Activated T-helper 1 cell treated with Interleukin-2 at 50 U/mL for 16 hours (primary cell): ENCODE data around the gene PPFIA4.
"Not testable (repeated sequence)": the region's sequence is repeated elsewhere in the genome, so short reads cannot be mapped to it uniquely, and the experiment has no call there.

Source experiments
- DNase-seq: peaks from one replicate; pipeline ENCODE4 v3.0.0-alpha.2; 2020; ENCODE audit warnings: low read depth

The PPFIA4 gene

DNA sequence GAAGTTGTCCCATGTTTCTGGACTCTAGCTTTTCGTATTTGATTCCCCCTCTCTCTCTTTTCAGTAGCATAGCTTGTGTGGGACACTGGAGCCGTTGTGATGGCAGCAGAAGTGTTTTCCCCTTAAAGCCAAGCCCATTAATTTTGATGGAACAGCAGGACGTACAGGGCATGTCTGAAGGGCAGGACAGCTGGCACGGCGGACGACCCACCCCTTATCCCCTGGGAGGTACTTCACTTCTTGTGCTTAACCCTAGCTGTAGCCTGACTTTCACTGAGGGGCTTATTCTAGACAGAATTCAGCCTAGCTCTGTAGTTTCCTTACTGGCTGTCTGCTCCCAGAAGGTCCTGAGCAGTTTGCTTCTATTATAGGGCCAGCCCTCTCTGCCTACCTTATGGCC, 8.6 kb upstream of the PPFIA4 start:
- DNase-seq = no peak

DNA sequence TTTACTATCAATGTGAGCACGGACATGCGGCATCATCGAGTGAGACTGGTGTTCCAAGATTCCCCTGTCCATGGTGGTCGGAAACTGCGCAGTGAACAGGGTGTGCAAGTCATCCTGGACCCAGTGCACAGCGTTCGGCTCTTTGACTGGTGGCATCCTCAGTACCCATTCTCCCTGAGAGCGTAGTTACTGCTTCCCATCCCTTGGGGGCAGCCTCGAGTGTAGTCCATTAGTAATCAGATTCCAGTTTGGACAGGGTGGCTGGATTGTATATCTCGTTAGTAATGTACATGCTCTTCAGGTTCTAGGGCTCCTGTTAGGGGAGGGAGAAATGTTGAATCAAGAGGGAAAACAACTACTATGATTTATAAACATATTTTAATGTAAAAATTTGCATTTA, 3.4 kb upstream of the PPFIA4 start:
- DNase-seq = not testable (repeated sequence)

DNA sequence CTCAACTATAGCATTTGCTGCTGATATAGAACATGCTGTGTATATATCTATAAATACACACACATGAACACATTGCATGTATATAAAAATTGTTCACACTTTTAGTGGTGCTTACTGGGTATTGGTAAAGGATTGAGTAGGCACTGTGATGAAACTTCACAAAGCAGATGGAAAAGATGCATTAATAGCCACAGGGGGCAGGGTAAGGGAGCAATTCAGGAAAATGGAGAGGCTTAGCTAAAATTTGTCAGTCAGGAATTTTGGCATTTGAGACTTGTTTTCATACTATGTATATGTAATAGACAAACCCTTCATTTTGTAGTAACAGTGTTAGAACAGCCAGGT, 633 bp upstream of the PPFIA4 start:
- no peak for DNase-seq

DNA sequence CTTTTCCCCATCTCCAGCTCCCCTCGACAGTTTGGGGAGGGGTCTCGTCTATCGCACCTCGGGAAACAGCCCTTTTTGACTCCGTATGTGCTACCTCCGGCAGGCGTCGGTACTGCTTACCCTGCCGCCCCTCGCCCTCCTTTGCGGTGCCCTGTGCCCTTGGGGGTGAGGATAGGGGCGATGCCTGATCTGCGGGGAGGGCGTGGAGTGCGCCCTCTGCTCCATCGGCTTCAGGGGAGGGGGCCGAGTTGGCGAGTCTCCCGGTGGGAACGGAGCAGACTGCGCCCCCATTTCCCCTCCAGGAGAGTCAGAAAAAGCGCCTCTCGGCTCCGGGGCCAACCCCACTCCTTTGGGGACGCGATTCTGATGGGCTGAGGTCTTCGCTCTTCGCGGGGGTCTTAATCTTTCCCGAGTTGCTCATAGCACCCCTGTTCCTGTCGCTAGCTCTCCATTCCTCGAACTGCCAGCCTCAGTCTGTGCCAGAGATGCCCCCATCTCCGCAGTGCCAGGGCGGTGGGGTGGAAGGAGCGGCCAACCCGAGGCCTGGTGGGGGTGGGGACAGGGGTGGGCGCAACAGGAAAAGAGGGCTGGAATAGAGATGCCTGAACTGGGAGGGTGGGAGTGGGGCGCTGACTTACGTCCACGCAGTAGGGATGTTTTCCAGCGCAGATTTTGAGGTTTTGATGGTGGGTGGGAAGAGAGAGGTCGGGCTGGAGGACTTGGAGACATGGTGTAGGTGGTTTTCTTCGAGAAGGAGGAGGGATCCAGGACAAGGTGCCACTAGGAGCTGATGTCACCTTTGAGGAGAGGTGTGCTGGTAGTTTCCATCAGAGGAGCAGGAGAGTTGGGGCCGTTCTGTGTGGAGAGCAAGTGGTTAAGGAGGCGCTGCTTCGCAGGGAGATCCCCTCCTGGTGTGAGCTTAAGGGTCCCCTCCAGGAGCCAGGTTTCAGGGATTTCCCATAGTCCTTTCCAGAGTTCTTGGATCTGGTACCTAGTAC, 674 bp downstream of the PPFIA4 start:
- DNase-seq = no peak

DNA sequence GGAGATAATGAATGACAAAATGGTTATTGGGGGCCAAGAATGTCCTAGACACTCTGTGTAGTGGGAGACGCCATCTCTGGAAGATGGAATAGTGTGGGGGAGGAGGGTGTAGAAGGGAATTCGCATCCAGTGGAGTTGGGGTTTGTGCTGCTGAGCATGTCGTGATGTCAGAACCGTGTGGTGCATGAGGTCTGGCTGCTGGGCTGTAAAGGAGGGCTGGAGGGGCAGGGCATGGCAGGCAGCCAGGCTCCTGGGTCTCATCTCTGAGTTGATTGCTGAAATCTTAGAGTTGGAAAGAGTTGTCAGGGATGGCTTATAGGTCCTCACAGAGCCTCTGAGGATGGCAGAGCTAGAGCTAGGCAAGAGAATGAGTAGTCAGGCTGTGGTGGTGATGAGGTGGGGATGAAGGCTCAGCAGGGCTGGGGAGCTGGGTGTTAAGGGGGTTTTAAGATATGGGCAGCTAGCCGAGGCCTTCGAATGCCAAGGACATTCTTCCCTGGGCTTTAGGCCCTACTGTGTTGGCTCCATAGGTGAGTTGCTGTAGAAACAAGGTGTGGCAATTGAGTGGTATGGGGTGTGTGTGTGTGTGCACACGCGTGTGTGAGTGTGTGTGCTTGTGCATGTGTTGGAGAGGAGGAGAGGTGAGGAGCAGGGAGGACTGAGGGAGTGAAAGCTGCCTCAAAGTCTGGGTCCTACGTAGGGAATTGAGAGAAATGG, 1.9 kb downstream of the PPFIA4 start:
- DNase-seq = no peak

DNA sequence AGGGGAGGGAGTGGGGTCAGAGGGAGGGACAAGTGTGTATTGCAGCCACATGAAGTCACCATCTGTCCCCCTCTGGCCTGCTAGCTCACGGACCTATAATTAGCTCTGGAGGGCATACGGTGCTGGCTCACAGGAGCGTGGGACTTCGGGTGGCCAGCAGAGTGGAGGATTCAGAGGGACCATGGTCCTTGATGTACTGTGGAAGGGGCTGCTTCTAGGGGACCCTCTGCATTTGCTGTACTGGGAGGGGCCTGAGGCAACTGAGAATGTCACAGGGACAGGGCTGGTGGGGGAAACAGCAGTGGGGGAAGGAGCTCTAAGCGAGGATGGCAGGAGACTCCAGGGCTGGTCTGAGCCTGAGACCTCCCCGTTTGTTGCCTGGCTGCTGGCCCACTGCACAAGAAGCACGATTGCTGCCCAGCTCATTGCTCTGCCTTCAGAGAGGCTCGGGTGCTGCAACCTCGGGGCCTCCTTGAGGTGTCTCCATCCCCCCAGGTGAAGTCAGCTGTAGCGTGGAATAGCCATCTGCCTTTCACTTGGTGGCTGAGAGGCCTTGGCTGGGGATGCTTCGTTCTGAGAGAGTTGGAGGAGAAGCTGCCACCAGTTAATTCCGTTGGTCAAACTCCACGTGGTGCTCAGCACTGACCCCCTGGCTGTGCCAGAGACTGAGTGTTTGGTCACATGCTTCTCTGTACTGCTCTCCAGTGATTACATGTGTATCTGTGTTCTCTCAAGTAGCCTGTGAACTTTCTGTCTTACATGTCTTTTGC, 2.7 kb downstream of the PPFIA4 start:
- no peak for DNase-seq

DNA sequence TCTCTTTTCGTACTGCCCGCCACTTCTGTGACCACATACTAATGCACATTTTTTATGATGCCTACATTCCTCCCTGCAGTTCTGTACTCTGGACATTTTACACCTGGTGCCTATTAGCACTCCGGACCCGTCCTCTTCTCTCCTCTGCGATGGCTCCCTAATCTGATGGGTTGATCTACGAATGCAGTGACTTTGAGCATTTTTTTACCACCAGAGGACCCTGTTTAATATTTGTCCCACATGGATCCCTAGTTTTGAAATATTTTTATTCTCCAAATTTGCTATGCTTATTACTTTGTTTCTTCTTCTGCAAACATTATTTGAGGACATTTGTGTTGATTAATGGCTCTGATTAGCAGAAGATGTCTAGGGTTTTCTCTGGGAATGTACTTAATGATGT, 5.2 kb downstream of the PPFIA4 start:
- DNase-seq = no peak

DNA sequence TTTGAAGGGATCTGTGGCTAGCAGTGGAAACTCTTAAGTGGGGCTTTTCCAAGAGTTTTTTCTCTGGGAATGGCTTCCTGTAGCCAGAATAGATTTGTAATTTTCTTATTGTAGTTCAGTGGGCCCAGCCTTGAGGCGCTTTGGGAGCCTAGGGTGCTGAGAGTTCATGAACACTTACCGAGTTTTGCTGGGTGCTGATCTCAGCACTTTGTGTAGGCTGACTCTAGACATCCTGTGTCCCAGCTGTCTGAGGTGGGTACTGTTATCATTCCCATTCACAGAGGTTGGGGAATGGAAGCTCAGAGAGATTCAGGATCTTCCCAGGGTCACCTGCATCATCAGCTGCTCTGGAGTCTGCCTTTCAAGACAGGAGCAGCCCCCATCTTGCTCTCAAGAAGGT, 7.0 kb downstream of the PPFIA4 start:
- DNase-seq = no peak

DNA sequence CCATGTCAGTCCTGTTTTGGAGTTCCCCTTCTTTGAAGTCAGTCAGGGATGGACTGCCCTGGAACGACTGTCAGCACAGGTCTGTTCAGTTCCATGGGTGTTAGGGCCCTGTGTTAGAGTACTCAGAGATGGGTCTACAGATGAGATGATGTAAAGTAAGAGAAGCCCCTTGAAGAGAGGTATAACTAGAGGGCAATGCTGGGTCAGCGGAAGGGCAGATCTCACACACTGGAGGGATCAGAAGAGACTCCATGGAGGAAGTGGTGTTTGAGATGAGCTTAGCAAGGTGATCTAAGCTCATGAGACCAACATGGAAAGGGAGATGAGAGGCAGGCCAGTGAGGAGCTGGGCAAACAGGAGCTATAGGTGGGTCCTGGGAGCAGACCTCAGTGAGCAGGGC, 7.6 kb downstream of the PPFIA4 start:
- DNase-seq = no peak

DNA sequence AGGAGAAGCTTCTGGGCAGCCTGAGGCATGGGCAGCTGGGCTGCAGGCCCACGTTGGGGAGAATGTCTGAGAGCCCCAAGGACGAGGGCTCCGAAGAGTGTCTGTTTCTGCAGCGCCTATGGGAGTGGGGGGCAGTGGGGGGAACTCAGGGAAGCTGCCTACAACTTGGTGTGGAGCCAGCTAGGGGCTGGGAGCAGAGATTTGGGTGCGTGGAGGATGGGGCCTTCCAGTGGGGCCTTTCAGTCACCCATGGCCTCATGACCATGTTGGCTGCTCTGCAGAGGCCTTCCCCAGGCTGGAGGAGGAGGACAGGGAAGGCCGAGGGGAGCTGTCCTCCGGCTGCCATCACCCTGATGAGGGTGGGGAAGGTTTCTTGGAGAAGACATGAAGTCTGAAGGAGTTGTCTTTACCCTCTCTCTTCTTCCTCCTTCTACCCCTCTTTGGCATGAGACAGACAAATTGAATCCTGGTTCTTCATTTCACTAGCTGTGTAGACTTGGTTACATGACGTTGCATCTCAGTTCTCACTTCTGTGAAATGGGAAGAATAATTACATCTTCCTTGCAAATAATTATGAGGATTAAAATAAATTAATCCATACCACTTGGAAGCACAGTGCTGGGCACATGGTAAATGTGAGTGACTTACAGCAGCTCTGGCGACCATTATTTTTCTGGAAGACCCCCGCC, 8.3 kb downstream of the PPFIA4 start:
- no peak for DNase-seq

DNA sequence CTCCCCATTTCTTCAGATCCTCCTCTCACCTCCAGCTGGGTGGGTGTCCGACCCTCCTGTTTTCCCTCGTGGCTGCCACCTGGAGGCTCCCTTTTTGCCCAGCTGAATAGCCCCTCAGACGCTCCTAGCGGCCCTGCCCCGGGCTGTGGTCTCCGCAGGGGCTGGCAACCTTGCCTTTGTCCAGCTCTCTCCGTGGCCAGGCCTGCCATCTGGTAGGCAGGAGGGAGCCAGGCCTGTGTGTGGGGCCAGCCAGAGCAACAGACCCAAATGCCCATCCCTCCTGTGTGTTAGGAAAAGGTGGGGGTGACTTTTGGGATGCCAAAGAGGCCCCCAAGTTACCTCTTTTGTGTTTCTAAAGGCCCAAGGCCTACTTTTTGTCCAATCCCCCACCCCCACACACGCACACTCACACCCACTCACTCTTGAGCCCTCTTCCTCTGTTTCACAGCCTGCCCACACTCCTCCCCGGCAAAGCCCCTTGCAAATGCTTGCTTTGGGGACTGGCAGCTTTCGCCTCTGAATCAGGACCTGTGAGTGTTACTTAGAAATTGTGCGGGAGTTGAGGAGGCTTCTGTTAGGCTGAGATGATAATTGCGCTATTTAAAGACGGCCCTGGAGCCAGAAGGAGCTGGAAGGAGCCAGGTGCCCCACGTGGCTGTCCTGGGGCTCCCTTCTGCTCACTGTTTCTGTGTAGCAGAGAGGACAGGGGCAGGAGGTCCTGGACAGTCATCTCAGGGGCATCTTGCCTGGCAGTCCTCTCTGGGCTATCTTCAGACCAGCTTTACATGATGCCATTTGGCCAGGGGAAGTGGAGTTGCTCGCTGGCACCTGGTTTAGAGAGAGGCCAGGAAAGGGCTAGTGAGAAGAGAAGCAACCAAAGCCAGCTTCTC, 9.1 kb downstream of the PPFIA4 start:
- no peak for DNase-seq

DNA sequence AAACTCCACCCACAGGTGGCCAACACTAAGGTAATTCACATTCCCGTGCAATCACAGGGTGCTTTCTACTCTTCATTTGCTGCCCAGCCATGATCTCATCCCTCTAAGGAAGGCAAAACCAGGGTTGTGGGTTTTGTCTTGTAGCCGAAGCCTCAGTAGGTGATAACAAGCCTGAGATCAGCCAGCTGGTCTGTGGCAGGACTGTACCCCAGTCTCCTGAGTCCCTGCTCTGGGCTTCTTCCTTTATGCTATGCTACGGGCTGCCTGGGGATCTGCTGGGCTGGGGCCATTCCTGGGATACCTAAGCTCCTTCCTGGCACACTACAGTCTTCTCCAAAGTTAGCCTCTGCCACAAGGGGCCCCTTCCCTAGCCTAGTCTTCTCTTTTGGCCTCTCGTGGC, 9.8 kb downstream of the PPFIA4 start:
- DNase-seq = no peak

DNA sequence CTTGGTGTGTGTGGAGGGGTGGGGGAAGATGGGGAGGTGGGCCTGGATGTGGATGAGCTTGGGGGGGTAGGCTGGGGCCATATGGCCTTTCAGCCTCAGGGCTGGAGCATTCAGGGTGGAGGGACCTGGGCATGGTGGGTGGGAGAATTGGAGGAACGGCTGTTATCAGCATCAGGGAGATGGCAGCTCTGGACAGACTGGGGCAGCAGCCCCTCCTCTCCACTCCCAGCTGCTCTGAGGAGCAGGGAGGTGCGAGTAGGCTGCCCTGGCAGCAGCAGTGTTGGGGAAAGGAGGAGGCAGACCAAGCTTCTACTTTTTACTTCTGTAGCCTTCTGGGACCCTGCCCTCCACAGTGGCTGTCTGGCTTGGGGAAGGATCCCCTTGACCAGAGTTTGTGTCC, 10.2 kb downstream of the PPFIA4 start:
- no peak for DNase-seq

DNA sequence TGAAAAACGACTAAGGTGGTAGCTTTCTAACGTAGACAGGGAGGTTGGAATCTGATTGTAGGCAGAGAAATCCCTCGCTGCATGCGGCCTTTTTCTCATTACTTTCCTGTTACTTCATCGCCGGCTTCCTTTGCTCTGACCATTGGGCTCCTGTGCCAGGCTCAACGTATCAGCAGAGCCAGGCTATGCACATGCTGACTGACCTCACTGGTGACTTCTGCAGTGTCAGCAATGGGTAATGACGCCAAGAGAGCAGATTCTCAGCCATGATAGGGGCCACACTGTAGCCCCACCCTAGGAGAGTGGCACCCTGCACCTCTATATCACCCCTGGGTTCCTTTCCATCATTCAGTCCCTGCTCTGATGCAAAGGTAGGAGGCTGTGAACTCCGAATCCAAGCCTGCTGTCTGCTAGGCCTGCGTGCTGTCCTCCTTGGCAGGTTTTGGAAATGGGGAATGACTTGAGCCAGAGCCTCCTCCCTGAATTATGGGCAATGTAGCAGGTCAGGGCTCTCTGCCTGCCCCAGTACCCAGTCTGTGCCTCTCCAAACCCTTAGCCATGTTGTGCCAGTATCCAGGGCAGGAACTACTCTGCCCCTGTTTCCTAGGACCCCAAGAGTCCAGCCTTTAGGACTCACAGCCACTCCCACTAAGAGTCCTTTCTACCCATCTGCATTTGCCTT, 11.4 kb downstream of the PPFIA4 start:
- DNase-seq = no peak

DNA sequence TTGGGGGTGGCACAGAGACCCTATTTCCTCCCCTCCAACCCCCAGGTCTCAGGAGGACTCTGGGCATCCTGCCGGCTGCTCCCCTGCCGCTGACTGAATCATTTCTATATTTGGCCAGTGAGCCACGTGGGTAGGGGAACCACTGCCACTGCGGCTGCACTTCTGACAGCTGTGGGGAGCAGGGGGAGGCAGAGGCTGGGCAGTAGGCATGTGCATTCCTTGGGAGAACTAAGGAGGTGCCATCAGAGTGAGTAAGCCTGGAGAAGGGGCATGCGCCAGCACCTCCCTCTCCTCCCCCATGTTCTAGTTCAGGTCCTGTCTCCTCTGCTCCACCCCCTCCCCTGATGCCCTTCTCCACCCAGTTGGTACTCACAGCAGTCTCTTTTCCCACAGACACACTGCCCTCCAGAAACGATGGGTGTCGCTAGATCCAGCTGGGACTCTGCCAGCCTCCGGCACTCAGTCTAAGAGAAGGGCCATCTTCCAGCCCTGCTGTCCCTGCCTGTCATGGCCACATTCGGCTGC, 12.0 kb downstream of the PPFIA4 start:
- DNase-seq = no peak

DNA sequence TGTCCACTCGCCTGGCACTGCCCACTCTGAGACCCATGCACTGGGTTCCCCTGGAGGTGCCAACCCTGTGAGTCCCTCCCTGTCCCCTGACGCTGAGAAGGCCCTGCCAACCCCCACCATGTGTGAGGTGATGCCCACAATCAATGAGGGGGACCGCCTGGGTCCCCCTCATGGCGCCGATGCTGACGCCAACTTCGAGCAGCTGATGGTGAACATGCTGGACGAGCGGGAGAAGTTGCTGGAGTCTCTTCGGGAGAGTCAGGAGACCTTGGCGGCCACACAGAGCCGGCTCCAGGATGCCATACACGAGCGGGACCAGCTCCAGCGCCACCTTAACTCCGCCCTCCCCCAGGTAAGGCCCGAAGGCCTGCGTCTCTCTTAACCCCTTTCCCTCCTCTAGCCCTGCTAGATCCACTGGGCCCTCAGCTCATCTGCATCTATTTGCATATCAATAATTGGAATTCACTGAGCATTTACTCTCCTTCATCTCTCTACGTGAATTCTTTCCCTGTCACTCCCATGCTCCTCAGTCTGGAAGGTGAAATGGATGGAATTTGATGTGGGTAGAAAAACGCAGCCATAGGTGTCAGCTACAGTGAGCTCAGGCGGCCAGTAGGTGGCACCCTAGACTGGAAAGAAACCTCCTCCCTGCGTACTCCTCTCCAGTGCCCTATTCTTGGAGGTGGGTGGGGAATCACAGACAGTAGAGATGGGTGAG, 12.8 kb downstream of the PPFIA4 start:
- DNase-seq = peak; percentile 28

DNA sequence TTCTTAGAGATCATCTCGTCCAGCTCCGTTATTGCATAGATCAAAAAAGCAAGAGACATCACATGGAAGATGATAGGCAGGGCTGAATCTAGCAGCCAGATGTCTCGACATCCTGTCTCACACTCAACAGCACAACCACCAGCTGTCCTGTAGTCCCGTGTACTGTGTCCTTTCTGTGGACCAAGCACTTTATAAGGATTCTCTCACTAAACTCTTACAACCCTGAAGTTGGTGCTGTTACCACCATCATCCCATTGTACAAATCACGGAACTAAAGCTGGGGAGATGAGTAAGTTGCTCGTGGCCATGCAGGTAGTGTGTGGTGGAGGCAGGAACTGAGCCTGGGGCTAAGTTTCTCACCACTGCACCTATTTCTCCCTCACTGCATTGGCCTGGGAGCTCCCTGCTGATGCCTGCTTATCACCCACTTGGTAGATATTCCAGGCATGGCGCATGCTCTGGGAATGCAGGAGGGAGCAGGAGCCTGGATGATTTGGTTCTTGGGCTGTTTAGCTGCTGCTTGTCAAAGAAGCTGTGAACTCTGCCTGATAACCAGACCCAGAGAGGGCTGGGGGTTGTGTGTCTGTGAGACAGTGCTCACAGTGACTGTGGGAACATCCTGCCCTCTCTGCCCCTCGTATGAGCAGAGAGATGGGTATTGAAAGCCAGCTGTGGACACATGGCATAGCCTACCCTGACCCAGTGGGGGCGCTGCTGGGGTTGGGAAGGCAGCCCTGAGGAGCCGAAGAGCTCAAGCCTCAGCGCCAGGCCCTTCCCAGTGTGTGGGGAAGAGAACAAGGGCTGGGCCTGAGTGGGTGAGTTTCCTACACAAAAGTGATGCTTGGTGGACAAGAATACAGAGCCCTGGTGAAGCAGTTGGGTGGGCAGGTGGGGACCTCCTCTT, 13.6 kb downstream of the PPFIA4 start:
- no peak for DNase-seq

DNA sequence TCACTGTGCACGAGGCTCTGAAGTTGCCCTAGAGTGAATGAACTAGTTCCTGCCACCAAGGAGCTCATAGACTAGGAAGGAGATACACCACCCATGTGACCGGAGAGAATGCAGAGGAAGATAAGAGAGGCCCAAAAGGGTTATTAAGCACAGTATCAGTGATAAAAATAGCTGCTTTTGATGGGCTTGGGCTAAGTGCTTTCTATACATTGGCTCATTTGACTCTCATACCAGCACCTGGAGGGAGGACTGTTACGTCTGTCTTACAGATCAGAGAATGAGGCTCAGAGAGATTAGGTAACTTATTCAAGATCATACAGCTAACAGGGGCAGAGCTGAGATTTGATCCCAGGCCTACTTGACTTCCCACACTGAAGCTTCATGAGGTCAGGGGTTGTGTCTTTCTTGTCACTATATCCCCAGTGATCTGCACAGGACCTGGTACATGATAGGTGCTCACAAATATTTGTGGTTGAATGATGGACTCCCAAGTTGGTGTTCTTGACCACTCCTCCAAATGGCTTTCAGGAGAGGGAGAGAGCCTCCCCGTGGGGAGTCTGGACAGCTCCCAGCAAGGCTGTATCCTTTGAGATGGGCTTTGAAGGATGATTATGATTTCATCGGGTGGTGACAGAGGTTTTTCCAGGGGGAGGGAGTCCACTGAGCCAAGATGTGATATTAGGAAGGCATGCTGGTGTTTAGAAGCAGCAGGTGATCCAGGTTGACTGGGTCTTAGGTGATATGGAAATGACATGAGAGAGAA, 14.4 kb downstream of the PPFIA4 start:
- DNase-seq = no peak
